K562 (cell line): ENCODE measurements around the gene SEC24C. TPM values are rescaled to one million over a fixed set of nuclear protein-coding genes. Genes with fewer than 3 reads are reported as not detected.

Experiments
- ATAC-seq: fragments of 200-7000 bp; cut with Tn5 transposase; 3 replicates; pipeline ENCODE4 v1.9.1; 2020; ENCODE audit warnings: moderate library complexity
- BruUV-seq: library from RNA; stranded (reverse); fragments of 400-500 nt; replicated peaks from 2 replicates; lab custom pipeline; 2021; lab: Mats Ljungman, UMichigan
- CTCF ChIA-PET: fragments of 300-600 bp; formaldehyde crosslinking; extraction: SDS; loops from one replicate; lab custom pipeline; 2021; ENCODE audit warnings: low intra/inter-chr PET ratio; lab: Yijun Ruan, JAX
- POLR2A ChIA-PET: fragments of 300-600, 350-650 bp; sonication (Branson Sonifier 250); formaldehyde crosslinking; extraction: SDS; loops from one replicate; lab custom pipeline; 2021; ENCODE audit warnings: antibody characterized with exemption, inconsistent platforms; lab: Yijun Ruan, JAX
- DNase-seq, 4 experiments: peaks; one replicate each; pipeline versions ENCODE4 v3.0.0 to v3.0.0-alpha.2; 2011 to 2018; ENCODE audit warnings: low spot score in 3 of 4, mixed read lengths in 3 of 4; ENCODE audit errors: extremely low read depth in 1 of 4
- FAIRE-seq: peaks from 2 replicates; lab custom pipeline; 2011; peaks lifted over from hg19 to GRCh38; lab: Jason Lieb, UNC
- H2AFZ ChIP-seq: 2 replicates; pipeline ENCODE4 v1.6.0; 2011; ENCODE audit warnings: low read depth, low read length, control low read depth, inconsistent platforms
- H3K27ac ChIP-seq: fragments of 200-600 bp; 3 replicates; pipeline ENCODE4 v1.8.0; 2011; ENCODE audit warnings: low read depth, mild to moderate bottlenecking, control low read depth, inconsistent platforms, low read length, moderate library complexity, mixed read lengths; ENCODE audit errors: extremely low read depth
- H3K27me3 ChIP-seq, 2 experiments: fragments of 300-600 bp in 1 of 2; 2 replicates in 1 of 2; 3 replicates in 1 of 2; pipeline versions ENCODE4 v1.6.0 to v1.8.0; 2011; ENCODE audit warnings: inconsistent platforms in 2 of 2, low read length in 2 of 2, mild to moderate bottlenecking in 1 of 2, mixed read lengths in 1 of 2, moderate library complexity in 1 of 2; ENCODE audit not compliant: control insufficient read depth in 2 of 2, insufficient read depth in 2 of 2
- H3K36me3 ChIP-seq: fragments of 300-600 bp; 3 replicates; pipeline ENCODE4 v1.8.0; 2011; ENCODE audit warnings: mild to moderate bottlenecking, low read length, inconsistent platforms; ENCODE audit not compliant: control insufficient read depth, insufficient read depth
- H3K4me1 ChIP-seq, 2 experiments: fragments of 200-600 bp in 1 of 2; replicated peaks in 1 of 2; 2 replicates in 1 of 2; 3 replicates in 1 of 2; pipeline versions ENCODE4 v1.5.1 to v1.8.0; 2011; ENCODE audit warnings: inconsistent platforms in 2 of 2, low read length in 2 of 2, mild to moderate bottlenecking in 1 of 2, mixed read lengths in 1 of 2, moderate library complexity in 1 of 2; ENCODE audit not compliant: control insufficient read depth in 2 of 2, insufficient read depth in 2 of 2
- H3K4me2 ChIP-seq: 2 replicates; pipeline ENCODE4 v1.6.1; 2011; ENCODE audit warnings: low read length, control low read depth, inconsistent platforms, mixed read lengths; ENCODE audit not compliant: insufficient read depth
- H3K4me3 ChIP-seq: fragments of 200-600 bp; sonication (generic), shearing (Covaris generic); 2 replicates; pipeline ENCODE4 v1.5.1; 2016; ENCODE audit warnings: control low read depth, inconsistent platforms
- H3K79me2 ChIP-seq: fragments of 200-600 bp; 3 replicates; pipeline ENCODE4 v1.8.0; 2011; ENCODE audit warnings: low read length, inconsistent platforms; ENCODE audit not compliant: control insufficient read depth, insufficient read depth
- H3K9ac ChIP-seq, 2 experiments: 2 replicates each; pipeline versions ENCODE4 v1.6.0 to v1.6.1; 2011; ENCODE audit warnings: low read depth in 2 of 2, low read length in 2 of 2, control low read depth in 1 of 2, inconsistent platforms in 1 of 2, mild to moderate bottlenecking in 1 of 2, mixed read lengths in 1 of 2; ENCODE audit not compliant: insufficient read depth in 1 of 2
- H3K9me1 ChIP-seq: one replicate; pipeline ENCODE4 v1.6.0; 2011; ENCODE audit warnings: inconsistent platforms, mild to moderate bottlenecking, low read length, moderate library complexity; ENCODE audit not compliant: control insufficient read depth, insufficient read depth
- H3K9me3 ChIP-seq: replicated peaks from 2 replicates; pipeline ENCODE4 v1.5.1; 2011; ENCODE audit warnings: low read depth, low read length, inconsistent platforms; ENCODE audit not compliant: control insufficient read depth, insufficient read depth
- H4K20me1 ChIP-seq: replicated peaks from 2 replicates; pipeline ENCODE4 v1.6.1; 2011; ENCODE audit warnings: low read length, inconsistent platforms, mixed read lengths; ENCODE audit not compliant: control insufficient read depth, insufficient read depth
- EGR1 ChIP-seq: fragments of 450-650 bp; conservative IDR thresholded peaks from 2 replicates; pipeline ENCODE4 v1.6.1; 2017; ENCODE audit warnings: mild to moderate bottlenecking
- ZC3H4 ChIP-seq: sonication (generic); formaldehyde crosslinking; IDR thresholded peaks from 2 replicates; pipeline ENCODE4 v1.9.0; 2021; ENCODE audit warnings: missing genetic modification reagents, borderline replicate concordance
- WGBS: fragments of 100-300 bp; shearing (Covaris generic); methylation state at CpG from one replicate; pipeline ENCODE4 v1.1.6; 2016; ENCODE audit warnings: low coverage, mixed read lengths; ENCODE audit not compliant: insufficient coverage; ENCODE audit errors: missing lambda C conversion rate; 5-methylcytosine and 5-hydroxymethylcytosine counted together
- in situ Hi-C: fragments of 300-500 bp; cut with MboI; formaldehyde crosslinking; loops from 4 replicates; pipeline ENCODE4 v1.15.0; 2018; ENCODE audit warnings: inconsistent platforms, mixed read lengths
- intact Hi-C: fragments of 100-400 bp; cut with micrococcal nuclease; formaldehyde crosslinking; loops from 2 replicates; pipeline ENCODE4 v1.14.2; 2022
- polyA plus RNA-seq, 8 experiments: library from polyadenylated mRNA; depleted of rRNA in 4 of 8; stranded (reverse) in 5 of 8; unstranded in 3 of 8; fragments of >200 nt; fragmentation: Nextera tagmentation in 2 of 8; fragmentation: Illumina TruSeq in 1 of 8; extraction: Ambion mirVana in 2 of 8; extraction: Trizol in 1 of 8; gene quantifications; 2 replicates each; pipeline versions ENCODE4 v1.2.1 to v1.2.3, GENCODE V29; 2011 to 2014; ENCODE audit warnings: inconsistent platforms in 1 of 8, missing spikeins in 1 of 8
- total RNA-seq, 7 experiments: library from RNA; depleted of rRNA in 6 of 7; stranded (reverse); fragments of >200 nt in 6 of 7; fragmentation: Illumina TruSeq in 2 of 7; extraction: Trizol in 2 of 7; gene quantifications; 2 replicates each; pipeline versions ENCODE4 v1.2.1 to v1.2.3, GENCODE V29; 2011 to 2021; ENCODE audit warnings: low replicate concordance in 1 of 7
- TF ChIP-seq, protein P1 (sequence below): sonication (generic); formaldehyde crosslinking; IDR thresholded peaks from 2 replicates; pipeline ENCODE4 v1.8.0; 2022; ENCODE audit warnings: mild to moderate bottlenecking, missing genetic modification reagents
- TF ChIP-seq, protein P2 (sequence below): IDR thresholded peaks from 2 replicates; pipeline ENCODE4 v1.6.1; 2011; ENCODE audit warnings: borderline replicate concordance, low read depth, mild to moderate bottlenecking, moderate library complexity, low read length; ENCODE audit not compliant: insufficient read depth, poor library complexity, severe bottlenecking
- TF ChIP-seq, protein P3 (sequence below), 2 experiments: IDR thresholded peaks in 1 of 2; conservative IDR thresholded peaks in 1 of 2; 2 replicates each; pipeline ENCODE4 v1.6.1; 2016; ENCODE audit warnings: low read depth in 2 of 2, mild to moderate bottlenecking in 1 of 2, missing compliant biosample characterization in 1 of 2, missing genetic modification characterization in 1 of 2, moderate library complexity in 1 of 2

SEC24C gene
- total and polyA plus RNA-seq, 9 of the 15 experiments (the other 6 are each of a cell fraction or from before 2014, with no cell fraction given): 19.0 to 115 (median 70.5) TPM

DNA sequence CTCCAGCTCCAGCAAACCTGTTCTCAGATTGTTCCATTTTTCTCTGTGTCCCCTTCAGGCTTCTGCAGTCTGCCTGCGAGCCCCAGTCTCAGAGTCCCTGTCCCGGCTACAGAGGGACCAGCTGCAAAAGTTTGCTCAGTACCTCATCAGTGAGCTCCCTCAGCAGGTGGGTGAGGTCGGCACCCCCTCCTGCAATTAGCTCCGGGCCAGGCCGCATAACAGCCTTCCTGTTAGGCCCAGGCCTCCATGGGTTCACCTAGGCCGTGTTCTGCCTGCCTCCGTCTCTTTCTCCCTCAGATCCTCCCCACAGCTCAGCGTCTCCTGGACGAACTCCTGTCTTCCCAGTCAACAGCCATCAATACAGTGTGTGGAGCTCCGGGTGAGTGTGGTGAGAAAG, 45.5 kb downstream of the SEC24C start:
- Histone ChIP-seq H3K9me3 (no peaks in the 10 kb centered on the region), H3K36me3 (peaks cover 58% of the 10 kb centered on the region; the same call in 2 of the 3 replicates), H3K27me3 (no peaks in the 10 kb centered on the region)
- TF ChIP-seq EGR1: no peak
- TF ChIP-seq, all 486 proteins: peak for 0
- peak overlapping the region in 1 of 2 experiments; percentile 23; a peak in 1 of 4 replicates for H3K9ac ChIP-seq
- peaks cover 18% of the 10 kb centered on the region for H3K79me2 ChIP-seq
- ChIA-PET CTCF (no interaction called here), POLR2A (interaction anchor here (0.7 to 1.1 kb wide), 3 partner anchors 11 to 14 kb away, joined by 3 read pairs; no protein-coding TSS in a partner anchor)
- ATAC-seq (no peak), FAIRE-seq (no peak), DNase-seq (no peak)
- 83% methylated on average over 10 of the region's 10 CpGs for WGBS
- no peak overlapping the region for H3K4me3 ChIP-seq
- H3K4me1 ChIP-seq: peaks cover 4 to 15% of the 10 kb centered on the region in 2 experiments; a peak in 3 of 5 replicates
- H3K9me1 ChIP-seq: no peaks in the 10 kb centered on the region
- no peak overlapping the region for H2AFZ ChIP-seq
- no peak overlapping the region for H3K27ac ChIP-seq
- in situ Hi-C loops: no loop called here
- no peak overlapping the region for H3K4me2 ChIP-seq
- BruUV-seq: no TSS peak
- H4K20me1 ChIP-seq: no peaks in the 10 kb centered on the region; the same call in 1 of the 2 replicates
- intact Hi-C loops: loop anchor here (10.0 kb wide), 1 partner anchor 315 kb away; no protein-coding TSS in a partner anchor

DNA sequence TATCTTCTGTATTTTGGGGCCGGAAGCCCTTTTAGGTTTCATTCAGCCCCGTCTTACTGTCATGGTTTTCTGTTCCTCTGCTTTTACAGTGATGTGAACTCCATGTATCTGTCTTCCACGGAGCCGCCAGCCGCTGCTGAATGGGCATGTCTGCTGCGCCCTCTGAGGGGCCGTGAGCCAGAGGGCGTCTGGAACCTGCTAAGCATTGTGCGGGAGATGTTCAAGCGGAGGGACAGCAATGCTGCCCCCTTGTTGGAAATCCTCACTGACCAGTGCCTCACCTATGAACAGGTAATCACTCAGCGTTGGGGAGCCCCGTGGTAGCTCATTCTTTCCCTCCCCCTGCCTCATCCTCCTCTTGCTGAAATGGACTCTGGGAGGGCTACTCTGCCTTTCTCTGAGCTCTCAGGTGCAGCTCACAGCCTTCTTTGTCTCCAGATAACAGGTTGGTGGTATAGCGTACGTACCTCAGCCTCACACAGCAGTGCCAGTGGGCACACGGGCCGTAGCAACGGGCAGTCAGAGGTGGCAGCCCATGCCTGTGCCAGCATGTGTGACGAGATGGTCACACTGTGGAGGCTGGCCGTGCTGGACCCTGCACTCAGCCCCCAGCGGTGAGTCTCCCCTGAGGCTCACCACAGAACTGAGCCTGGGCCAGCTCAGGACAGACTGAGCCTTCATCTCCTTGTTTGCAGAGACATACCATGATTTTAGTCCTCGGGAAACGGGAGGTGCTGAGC, 46.9 kb downstream of the SEC24C start:
- DNase-seq (no peak), ATAC-seq (no peak), FAIRE-seq (no peak)
- peaks cover 4 to 10% of the 10 kb centered on the region in 2 experiments; a peak in 3 of 5 replicates for H3K4me1 ChIP-seq
- H3K36me3 ChIP-seq: peaks cover 68% of the 10 kb centered on the region; the same call in 2 of the 3 replicates
- intact Hi-C loops (no loop called here), in situ Hi-C loops (no loop called here)
- no peak overlapping the region for H2AFZ ChIP-seq
- BruUV-seq: no TSS peak
- no peaks in the 10 kb centered on the region; the same call in 1 of the 2 replicates for H4K20me1 ChIP-seq
- no peaks in the 10 kb centered on the region for H3K9me3 ChIP-seq
- no peak overlapping the region for H3K4me2 ChIP-seq
- no peaks in the 10 kb centered on the region for H3K27me3 ChIP-seq
- no peak overlapping the region for H3K27ac ChIP-seq
- H3K9ac ChIP-seq: peak overlapping the region in 1 of 2 experiments; percentile 33; a peak in 1 of 4 replicates
- no peak overlapping the region for H3K4me3 ChIP-seq
- POLR2A ChIA-PET: interaction anchor here (0.7 kb wide), 1 partner anchor 83 kb away, joined by 3 read pairs; no protein-coding TSS in a partner anchor
- peaks cover 10% of the 10 kb centered on the region for H3K79me2 ChIP-seq
- WGBS: 80% methylated on average over 22 of the region's 22 CpGs
- CTCF ChIA-PET: no interaction called here
- no peaks in the 10 kb centered on the region for H3K9me1 ChIP-seq
- TF ChIP-seq, protein P1, sequence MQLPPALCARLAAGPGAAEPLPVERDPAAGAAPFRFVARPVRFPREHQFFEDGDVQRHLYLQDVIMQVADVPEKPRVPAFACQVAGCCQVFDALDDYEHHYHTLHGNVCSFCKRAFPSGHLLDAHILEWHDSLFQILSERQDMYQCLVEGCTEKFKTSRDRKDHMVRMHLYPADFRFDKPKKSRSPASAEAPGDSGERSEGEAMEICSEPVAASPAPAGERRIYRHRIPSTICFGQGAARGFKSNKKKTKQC (CRISPR knock-in tag): no peak
- TF ChIP-seq, protein P2, sequence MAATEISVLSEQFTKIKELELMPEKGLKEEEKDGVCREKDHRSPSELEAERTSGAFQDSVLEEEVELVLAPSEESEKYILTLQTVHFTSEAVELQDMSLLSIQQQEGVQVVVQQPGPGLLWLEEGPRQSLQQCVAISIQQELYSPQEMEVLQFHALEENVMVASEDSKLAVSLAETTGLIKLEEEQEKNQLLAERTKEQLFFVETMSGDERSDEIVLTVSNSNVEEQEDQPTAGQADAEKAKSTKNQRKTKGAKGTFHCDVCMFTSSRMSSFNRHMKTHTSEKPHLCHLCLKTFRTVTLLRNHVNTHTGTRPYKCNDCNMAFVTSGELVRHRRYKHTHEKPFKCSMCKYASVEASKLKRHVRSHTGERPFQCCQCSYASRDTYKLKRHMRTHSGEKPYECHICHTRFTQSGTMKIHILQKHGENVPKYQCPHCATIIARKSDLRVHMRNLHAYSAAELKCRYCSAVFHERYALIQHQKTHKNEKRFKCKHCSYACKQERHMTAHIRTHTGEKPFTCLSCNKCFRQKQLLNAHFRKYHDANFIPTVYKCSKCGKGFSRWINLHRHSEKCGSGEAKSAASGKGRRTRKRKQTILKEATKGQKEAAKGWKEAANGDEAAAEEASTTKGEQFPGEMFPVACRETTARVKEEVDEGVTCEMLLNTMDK: no peak
- no peak for TF ChIP-seq ZC3H4 (CRISPR knock-in tag)
- TF ChIP-seq, protein P3, sequence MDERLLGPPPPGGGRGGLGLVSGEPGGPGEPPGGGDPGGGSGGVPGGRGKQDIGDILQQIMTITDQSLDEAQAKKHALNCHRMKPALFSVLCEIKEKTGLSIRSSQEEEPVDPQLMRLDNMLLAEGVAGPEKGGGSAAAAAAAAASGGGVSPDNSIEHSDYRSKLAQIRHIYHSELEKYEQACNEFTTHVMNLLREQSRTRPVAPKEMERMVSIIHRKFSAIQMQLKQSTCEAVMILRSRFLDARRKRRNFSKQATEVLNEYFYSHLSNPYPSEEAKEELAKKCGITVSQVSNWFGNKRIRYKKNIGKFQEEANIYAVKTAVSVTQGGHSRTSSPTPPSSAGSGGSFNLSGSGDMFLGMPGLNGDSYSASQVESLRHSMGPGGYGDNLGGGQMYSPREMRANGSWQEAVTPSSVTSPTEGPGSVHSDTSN (CRISPR knock-in tag; IDR thresholded peaks at IDR 0.05; ENCODE audit: low read depth): no peak
- TF ChIP-seq, protein P3 (tag; conservative IDR thresholded peaks at IDR 0.05; ENCODE audit: low read depth): no peak
